Prostate gland (tissue), 2 donors: ENCODE measurements around the gene PRR15.

Source experiments
- CTCF ChIP-seq, 4 experiments: fragments of 200-600 bp in 2 of 4; fragments of 450-650 bp in 2 of 4; sonication (generic) in 2 of 4; IDR thresholded peaks; 1 replicate in 3 of 4; 2 replicates in 1 of 4; pipeline ENCODE4 v1.5.1; 2016 to 2019; ENCODE audit warnings: antibody characterized with exemption in 4 of 4, mild to moderate bottlenecking in 2 of 4, moderate library complexity in 2 of 4
- POLR2AphosphoS5 ChIP-seq: sonication (generic); formaldehyde crosslinking; IDR thresholded peaks from one replicate; pipeline ENCODE4 v1.6.1; 2017; ENCODE audit warnings: antibody characterized with exemption

GRCh38 chr7:29599026-29599425 is 35.4 kb downstream of the PRR15 start:
- TF ChIP-seq CTCF (IDR thresholded peaks at IDR 0.05) (no peak), POLR2AphosphoS5 (no peak)
